OCI-M2 (cell line): ENCODE measurements around the gene ERBB4.
"Not testable (repeated sequence)": the region's sequence is repeated elsewhere in the genome, so short reads cannot be mapped to it uniquely, and the experiment has no call there.

Experiments
- DNase-seq: peaks from one replicate; lab custom pipeline; 2025; ENCODE audit not compliant: unreplicated experiment; lab: John Stamatoyannopoulos, UW

Gene ERBB4

GRCh38 chr2:211748339-211748738, 790.3 kb downstream of the ERBB4 start:
- DNase-seq = no peak

GRCh38 chr2:211745295-211746097, 793.1 kb downstream of the ERBB4 start:
- DNase-seq = no peak

- no peak for DNase-seq
Measured at GRCh38 chr2:211744379-211744778, 794.2 kb downstream of the ERBB4 start.

- DNase-seq = no peak
Measured at GRCh38 chr2:211741966-211742365, 796.6 kb downstream of the ERBB4 start.

- DNase-seq = no peak
Measured at GRCh38 chr2:211737282-211737681, 801.3 kb downstream of the ERBB4 start.

- DNase-seq = no peak
Measured at GRCh38 chr2:211730215-211730614, 808.4 kb downstream of the ERBB4 start.

- no peak for DNase-seq
Measured at GRCh38 chr2:211729433-211729832, 809.2 kb downstream of the ERBB4 start.

GRCh38 chr2:211724933-211725332, 813.7 kb downstream of the ERBB4 start:
- DNase-seq = no peak

GRCh38 chr2:211723398-211723797, 815.2 kb downstream of the ERBB4 start:
- DNase-seq = no peak

GRCh38 chr2:211722928-211723327, 815.7 kb downstream of the ERBB4 start:
- no peak for DNase-seq

GRCh38 chr2:211721874-211722273, 816.7 kb downstream of the ERBB4 start:
- DNase-seq = not testable (repeated sequence)

- DNase-seq = no peak
Measured at GRCh38 chr2:211709389-211709788, 829.2 kb downstream of the ERBB4 start.

- DNase-seq = no peak
Measured at GRCh38 chr2:211692689-211693088, 845.9 kb downstream of the ERBB4 start.

GRCh38 chr2:211690736-211691135, 847.9 kb downstream of the ERBB4 start:
- DNase-seq = no peak

GRCh38 chr2:211688196-211688595, 850.4 kb downstream of the ERBB4 start:
- DNase-seq = no peak

GRCh38 chr2:211674715-211675114, 863.9 kb downstream of the ERBB4 start:
- DNase-seq = no peak

- DNase-seq = no peak
Measured at GRCh38 chr2:211673133-211673905, 865.3 kb downstream of the ERBB4 start.

- DNase-seq = no peak
Measured at GRCh38 chr2:211671977-211672376, 866.6 kb downstream of the ERBB4 start.

GRCh38 chr2:211665299-211665698, 873.3 kb downstream of the ERBB4 start:
- DNase-seq = no peak

GRCh38 chr2:211664321-211664720, 874.3 kb downstream of the ERBB4 start:
- no peak for DNase-seq

GRCh38 chr2:211654211-211654780, 884.3 kb downstream of the ERBB4 start:
- DNase-seq = no peak

- DNase-seq = no peak
Measured at GRCh38 chr2:211652327-211652726, 886.3 kb downstream of the ERBB4 start.
